HUDEP-2 (cell line): ENCODE data around the gene ZNF385C.

ENCODE experiments used
- DNase-seq, 76 experiments: peaks; one replicate each; lab custom pipeline; 2025; ENCODE audit not compliant: unreplicated experiment in 76 of 76; lab: John Stamatoyannopoulos, UW

The ZNF385C gene

DNA sequence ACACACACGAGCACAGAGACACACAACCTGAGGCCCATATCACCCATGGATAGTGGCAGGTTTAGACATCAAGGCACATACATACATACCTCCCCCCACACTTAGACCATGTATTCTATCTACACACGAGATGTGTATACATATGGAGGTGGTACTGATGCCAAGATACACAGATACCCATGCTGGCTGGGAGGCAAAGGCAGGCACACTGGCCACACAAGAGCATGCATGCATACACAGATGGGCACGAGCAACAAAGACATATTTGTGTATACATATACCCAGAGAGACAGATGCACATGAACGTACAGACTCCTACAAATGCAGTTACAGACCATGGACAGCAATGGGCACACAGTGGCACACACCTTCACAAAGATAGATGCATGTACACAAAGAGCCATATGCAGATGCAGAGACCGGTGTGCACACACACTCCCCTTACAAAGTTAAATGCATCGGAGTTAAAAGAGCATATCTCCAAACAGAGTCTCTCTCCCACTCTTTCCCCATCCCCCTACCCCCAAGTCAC, 45.9 kb downstream of the ZNF385C start:
- no peak for DNase-seq

- DNase-seq: no peak
Observed at GRCh38 chr17:42051645-42052044, 46.6 kb downstream of the ZNF385C start.

GRCh38 chr17:42051013-42051400, 47.3 kb downstream of the ZNF385C start:
- no peak for DNase-seq

DNA sequence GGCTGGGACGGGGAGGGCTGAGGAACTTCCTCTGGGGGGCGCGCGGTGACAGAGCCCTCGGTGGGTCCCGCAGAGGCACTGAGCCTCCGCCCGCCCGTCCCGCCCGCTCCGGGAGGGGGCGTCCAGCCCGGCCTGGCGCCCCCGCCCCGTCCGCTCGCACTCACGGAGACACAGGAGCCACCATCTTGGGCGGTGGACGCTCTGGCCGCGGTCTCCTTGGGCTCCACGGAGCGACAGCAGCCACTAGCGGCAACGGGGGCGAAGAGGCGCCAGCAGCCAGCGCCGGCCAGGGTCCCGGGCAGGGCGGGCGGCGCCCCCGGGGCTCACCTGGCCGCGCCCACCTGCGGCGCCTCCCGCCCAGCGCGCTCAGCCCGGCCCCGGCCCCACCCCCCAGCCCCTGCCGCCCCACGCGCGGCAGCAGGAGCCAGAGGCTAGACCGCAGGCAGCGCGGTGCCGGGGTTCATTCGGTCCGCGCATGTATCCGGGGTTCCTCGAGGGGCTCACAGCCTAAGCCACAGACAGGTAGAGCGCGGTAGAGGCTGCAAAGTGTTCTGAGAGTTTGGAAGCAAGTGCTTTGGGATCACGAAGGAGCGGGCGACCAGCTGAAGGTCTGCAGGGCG, 47.8 kb downstream of the ZNF385C start, which contains the start of gene C17orf113:
C17orf113 (minus strand) TSS at position 209 of the 620 bp plus-strand sequence. CDS start 7,225 bp downstream, outside the sequence.
- peak in 30 of 76 experiments; percentile 9 to 49 (median 20) for DNase-seq

DNA sequence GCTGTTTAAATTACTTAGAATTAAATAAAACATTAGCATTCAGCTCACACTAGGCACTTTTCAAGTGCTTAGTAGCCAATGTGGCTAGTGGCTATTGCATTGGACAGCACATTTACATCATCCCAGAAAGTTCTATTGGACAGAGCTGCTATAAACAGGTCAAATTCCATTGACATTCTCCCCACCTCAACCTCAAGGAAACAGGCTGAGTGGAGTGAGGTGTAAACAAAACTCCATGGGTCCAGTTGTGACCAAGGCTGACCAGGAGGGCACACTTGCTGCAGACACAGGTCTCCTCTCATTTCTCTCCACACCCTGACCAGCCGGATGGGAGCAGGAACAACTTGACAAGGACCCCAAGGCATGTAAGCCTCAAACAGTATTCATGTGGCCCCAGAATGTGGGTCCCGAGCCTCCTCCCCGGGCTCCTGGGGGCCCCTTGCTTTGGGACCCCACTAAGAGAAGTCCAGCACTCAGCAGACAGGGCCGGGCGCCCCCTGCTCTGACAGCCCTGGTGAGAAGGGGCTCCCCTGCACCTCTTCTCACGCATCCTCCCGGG, 48.4 kb downstream of the ZNF385C start:
- DNase-seq: peak in 1 of 76 experiments; percentile 12

- no peak for DNase-seq
Observed at GRCh38 chr17:42047343-42047742, 50.9 kb downstream of the ZNF385C start.

DNA sequence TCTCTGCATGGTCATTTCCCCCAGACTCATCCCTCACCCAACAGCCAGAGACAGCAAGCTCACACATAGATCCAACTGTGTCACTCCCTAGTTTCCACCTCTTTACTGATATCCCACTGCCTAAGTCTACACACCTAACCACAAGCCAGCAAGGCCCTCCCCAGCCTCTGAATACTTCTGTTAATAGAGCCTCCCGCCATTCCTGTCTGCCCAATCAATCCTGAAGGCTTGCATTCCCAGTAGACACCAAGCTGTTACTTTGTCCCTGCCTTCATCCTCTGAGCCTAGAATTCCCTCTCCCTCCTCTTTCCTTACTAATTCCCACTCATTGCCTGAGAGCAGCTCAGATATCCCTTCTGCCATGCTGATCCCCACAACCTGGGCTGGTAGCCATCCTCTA, 52.6 kb downstream of the ZNF385C start:
- no peak for DNase-seq

DNA sequence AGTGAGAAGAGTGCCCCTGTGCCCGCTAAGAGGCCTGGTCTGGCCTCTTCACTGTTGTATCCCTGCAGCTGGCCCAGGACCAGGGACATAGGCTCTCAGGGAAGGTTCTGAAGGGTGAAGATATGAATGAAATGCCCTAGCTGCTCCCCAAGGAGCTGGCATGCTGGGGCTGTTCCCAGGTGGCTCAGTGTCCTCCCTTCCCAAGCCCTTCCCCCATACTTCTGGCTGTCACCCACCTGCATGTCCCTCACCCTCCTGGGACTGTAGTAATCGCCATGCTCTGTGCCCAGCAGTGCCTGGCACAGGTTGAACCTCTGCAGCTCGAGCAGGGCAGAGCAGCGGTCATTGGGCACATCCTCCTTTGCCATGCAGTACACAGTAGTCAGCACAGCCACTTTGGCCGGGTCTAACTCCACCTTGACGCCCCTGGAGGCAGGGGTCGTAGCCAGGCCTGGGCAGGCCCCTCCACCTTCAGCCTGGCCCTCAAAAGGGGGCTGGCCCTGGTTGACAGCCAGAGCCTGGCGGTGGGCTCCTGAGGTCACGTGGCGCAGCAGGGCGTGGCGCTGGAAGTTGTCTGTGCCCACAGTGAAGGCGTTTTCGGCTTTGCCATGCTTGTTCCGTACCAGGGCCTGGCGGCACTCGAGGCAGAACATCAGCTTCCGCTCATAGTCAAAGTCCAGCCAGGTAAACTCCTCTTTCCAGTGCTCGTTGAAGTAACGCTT, 55.5 kb downstream of the ZNF385C start:
- DNase-seq: no peak

GRCh38 chr17:42041619-42042018, 56.7 kb downstream of the ZNF385C start:
- no peak for DNase-seq

DNA sequence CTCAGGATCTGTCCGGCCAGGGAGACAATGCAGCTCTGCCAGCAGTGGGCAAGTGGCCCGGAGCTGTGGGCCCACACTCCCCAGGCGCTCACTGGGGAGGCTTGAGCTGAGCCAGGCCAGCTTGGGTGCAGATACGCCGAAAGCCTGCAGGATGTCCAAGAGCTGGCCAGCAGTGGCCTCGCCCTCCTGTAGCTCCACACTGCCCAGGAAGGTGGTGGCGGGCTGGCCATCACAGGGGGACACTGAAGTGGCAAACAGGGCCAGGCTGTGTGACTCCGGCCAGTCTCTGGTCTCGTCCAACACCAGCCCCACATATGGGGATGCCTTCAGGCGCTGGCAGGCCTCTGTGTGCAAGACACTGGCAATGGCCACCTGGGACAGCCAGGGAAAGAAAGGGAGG, 57.5 kb downstream of the ZNF385C start:
- DNase-seq: no peak

DNA sequence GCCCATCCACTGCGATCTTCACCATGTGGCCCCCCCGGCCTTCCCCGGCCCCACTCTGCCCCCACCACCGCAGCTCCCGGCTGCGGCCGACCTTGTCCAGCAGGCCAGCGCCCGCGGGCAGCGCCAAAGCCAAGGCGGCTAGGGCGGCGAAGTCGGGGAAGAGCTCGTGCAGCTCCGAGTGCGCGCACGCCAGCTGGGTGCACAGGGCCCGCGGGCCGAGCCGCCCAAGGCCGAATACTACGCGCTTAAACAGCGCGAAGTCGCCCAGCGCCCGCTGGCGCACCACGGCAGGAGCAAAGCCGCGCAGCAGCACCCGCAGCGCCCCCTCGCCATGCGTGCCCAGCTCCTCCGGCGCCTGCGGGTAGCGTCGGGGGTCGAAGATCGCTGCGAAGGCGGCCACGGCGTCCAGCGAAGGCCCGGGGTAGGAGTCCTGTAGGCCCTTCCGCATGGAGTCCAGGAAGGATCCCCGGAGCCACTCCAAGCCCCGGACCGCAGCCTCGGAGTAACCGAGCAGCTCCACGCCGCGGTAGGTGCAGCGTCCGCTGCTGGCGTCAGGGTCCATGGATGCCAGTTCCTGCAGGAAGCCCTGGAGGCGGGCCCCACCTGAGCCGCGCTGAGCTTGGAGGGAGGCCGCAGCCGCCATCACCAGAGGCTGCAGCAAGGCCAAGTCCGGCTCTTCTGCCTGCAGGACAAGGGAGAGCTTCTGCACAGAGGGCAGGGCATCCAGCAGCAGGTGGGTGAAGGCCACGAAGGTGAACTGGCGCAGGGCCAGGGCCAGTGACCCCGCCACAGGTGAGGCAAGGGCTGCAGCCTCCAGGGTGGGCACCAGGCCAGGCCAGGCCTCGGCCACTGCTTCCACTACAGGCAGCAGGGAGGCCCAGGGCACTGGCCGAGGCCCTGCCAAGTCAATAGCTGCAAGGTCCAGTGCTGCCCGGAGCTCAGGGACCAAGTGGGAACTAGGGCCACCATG, 58.2 kb downstream of the ZNF385C start:
- DNase-seq: no peak

DNA sequence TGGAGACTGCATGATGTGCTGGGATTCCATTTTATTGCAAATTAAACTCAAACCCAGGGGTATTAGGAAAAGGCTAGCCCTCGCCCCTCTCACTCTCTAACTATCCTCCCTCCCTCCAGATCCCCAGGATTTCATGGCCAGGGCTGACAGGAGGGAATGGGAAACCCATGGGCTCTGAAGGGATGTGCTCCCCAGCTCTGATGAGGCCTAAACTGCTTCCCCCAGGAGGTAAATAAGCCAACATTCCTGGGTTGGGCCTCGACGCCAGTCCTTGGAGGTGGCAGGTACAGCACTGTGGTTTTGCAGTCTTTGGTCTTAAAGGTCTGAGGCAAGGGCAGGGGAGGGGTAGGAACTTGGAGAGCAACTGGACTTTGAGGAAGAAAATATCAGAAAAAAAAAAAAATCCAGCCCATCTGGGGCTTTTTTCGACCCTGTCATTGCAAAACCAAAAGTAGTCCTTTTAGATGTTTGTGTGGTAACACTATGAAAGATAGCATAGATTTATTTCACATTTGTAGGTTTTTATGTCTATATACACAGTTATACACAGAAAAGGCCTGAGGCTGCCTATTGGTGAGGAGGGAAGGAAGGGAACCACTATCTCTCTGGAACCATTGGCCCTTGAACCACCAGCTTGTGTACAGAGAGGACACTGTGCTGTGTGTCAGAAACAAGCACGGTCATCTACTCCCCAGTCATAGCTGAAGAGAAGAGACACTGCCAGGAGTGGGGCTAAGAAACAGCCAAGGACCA, 59.9 kb downstream of the ZNF385C start:
- no peak for DNase-seq

- DNase-seq: no peak
Observed at GRCh38 chr17:42034059-42034458, 64.2 kb downstream of the ZNF385C start.

GRCh38 chr17:42031584-42031983, 66.7 kb downstream of the ZNF385C start:
- no peak for DNase-seq

DNA sequence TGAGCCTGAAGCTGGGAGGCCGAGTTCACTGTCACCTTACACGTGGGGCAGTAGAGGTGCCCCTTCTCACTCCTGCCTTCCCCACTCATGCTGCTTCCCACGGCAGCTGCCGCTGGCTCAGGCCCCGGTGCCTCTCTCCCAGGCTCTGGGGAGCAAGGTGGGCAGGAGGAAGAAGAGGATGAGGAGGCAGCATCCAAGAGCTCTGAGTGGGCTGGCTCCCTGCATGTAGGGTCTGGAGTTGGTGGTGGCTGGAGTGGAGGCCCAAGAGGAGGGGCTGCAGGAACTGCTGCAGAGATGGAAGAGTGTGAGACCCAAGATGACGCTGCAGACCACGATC, 69.5 kb downstream of the ZNF385C start:
- DNase-seq: no peak

GRCh38 chr17:42027961-42028790, 70.1 kb downstream of the ZNF385C start:
- DNase-seq: peak in 8 of 76 experiments; percentile 3 to 40 (median 10)

DNA sequence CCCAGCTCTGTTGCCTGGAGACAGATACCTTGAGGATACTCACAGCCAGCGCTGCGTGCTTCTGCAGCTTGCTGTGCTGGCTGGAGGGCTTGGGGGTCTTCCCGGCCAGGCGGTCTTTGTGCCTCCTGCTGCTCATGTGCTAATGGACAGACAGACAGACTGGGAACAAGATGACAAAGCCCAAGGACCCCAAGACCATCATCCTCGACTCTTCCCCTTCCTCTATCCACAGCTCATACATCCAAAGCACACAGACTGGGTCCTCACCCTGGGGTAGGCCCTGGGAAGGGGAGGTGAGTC, 70.7 kb downstream of the ZNF385C start:
- no peak for DNase-seq

DNA sequence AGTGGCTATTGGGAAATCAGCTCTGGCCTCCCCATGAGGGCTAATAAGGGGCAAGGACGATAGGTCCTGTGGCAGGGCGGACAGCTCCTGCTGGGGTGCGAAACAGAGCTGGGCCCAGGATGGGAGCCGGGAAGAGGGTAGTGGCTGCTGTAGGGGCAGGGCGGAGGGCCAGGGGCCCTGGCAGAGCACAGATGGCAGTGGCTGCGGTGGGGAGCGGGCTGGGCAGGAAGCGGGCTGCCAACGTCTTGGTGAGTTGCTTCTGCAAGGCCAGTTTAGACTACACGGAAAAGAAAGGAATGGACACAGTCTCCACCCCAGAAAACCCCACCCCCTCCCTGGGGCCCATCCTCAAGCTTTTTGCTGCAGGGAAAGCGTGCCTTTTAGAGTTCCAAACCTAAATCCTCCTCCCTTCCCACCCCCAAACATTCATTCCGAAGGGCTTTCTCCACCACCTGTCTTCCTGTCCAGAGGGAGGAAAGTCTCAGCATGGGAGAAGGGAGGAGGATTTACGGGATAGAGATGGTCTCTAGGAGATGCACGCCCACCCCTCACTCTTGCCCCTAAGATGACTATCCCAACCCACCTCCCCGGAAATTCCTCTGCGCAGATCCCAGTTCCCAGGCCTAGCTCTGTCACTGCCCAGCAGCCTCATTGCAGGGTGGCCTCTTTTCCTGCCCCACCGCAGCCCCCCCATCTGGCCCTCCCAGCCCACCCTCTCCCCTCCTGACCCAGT, 71.2 kb downstream of the ZNF385C start:
- DNase-seq: no peak

DNA sequence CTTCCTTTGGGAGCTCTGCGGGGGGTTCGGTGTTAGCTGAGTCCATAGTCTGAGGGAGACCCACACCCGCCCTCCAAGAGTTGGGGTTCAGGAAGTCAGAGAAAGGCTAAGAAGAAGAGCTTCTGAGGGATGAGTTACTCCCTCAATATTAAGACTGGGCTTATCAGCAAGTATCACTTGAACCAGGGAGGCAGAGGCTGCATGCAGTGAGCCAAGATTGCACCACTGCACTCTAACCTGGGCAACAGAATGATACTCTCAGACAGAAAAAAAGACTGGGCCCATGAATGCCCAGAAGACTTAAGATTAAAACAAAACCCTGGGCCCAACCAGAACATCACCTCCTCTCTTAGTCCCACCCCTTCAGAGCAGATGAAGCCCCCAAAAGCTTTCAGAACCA, 72.3 kb downstream of the ZNF385C start:
- peak in 15 of 76 experiments; percentile 3 to 22 (median 14) for DNase-seq
